Endodermal cell (in vitro differentiated cells): ENCODE results near the gene SYAP1. TPM values are rescaled to one million over a fixed set of nuclear protein-coding genes. Genes with fewer than 3 reads are reported as not detected.
"Not testable (repeated sequence)": the region's sequence is repeated elsewhere in the genome, so short reads cannot be mapped to it uniquely, and the experiment has no call there.

ENCODE experiments used
- DNase-seq: peaks from one replicate; pipeline ENCODE4 v3.0.0-alpha.2; 2017
- H3K27ac ChIP-seq: 2 replicates; pipeline ENCODE4 v1.5.1; 2013; ENCODE audit warnings: mild to moderate bottlenecking, low read depth, low read length, moderate library complexity
- H3K27me3 ChIP-seq: 2 replicates; pipeline ENCODE4 v1.6.1; 2013; ENCODE audit warnings: mild to moderate bottlenecking, low read length, moderate library complexity; ENCODE audit not compliant: insufficient read depth, control insufficient read depth, poor library complexity, severe bottlenecking
- H3K36me3 ChIP-seq: 2 replicates; pipeline ENCODE4 v1.7.0; 2013; ENCODE audit warnings: mild to moderate bottlenecking, low read length, moderate library complexity; ENCODE audit not compliant: control insufficient read depth, insufficient read depth
- H3K4me1 ChIP-seq: one replicate; pipeline ENCODE4 v1.7.0; 2013; ENCODE audit warnings: low read length; ENCODE audit not compliant: control insufficient read depth, insufficient read depth
- H3K4me3 ChIP-seq: 2 replicates; pipeline ENCODE4 v1.5.1; 2013; ENCODE audit warnings: mild to moderate bottlenecking, low read length, moderate library complexity
- H3K9ac ChIP-seq: 2 replicates; pipeline ENCODE4 v1.6.1; 2013; ENCODE audit warnings: mild to moderate bottlenecking, low read length, moderate library complexity; ENCODE audit not compliant: poor library complexity, severe bottlenecking; ENCODE audit errors: extremely low read depth
- H3K9me3 ChIP-seq: 2 replicates; pipeline ENCODE4 v1.6.1; 2013; ENCODE audit warnings: mild to moderate bottlenecking, low read length, moderate library complexity; ENCODE audit not compliant: control insufficient read depth
- H3K27ac Mint-ChIP-seq: 2 replicates; pipeline ENCODE4 v1.8.0; 2020; ENCODE audit warnings: mixed read lengths
- H3K27me3 Mint-ChIP-seq: 2 replicates; pipeline ENCODE4 v1.8.0; 2021; ENCODE audit warnings: mild to moderate bottlenecking, mixed read lengths; ENCODE audit not compliant: insufficient read depth
- H3K36me3 Mint-ChIP-seq: 2 replicates; pipeline ENCODE4 v1.8.0; 2020; ENCODE audit warnings: low read depth, mixed read lengths
- H3K4me1 Mint-ChIP-seq: 2 replicates; pipeline ENCODE4 v1.8.0; 2020; ENCODE audit warnings: mixed read lengths
- H3K4me3 Mint-ChIP-seq: 2 replicates; pipeline ENCODE4 v1.8.0; 2020; ENCODE audit warnings: mild to moderate bottlenecking, moderate library complexity, mixed read lengths
- H3K9me3 Mint-ChIP-seq: 2 replicates; pipeline ENCODE4 v1.8.0; 2020; ENCODE audit warnings: mild to moderate bottlenecking, mixed read lengths
- CTCF ChIP-seq: fragments of 200-600 bp; sonication (generic); conservative IDR thresholded peaks from 2 replicates; pipeline ENCODE4 v1.5.0; 2021; ENCODE audit warnings: antibody characterized with exemption, mild to moderate bottlenecking
- WGBS, 2 experiments: methylation state at CpG; one replicate each; pipeline versions ENCODE4 v1.1.5 to v1.1.7; 2013; ENCODE audit warnings: missing lambda C conversion rate in 2 of 2, mixed read lengths in 1 of 2; ENCODE audit not compliant: insufficient coverage in 1 of 2, insufficient read length in 1 of 2; 5-methylcytosine and 5-hydroxymethylcytosine counted together
- total RNA-seq, 2 donors: library from RNA; stranded (reverse); fragmentation: NEBNext Ultra II Directional in 1 of 2; extraction: Animal tissue kit (Norgen Biotek cat#: 25700) in 1 of 2; gene quantifications; 2 replicates in 1 of 2; 3 replicates in 1 of 2; pipeline ENCODE4 v1.2.1, GENCODE V29; 2021

SYAP1 gene
- total RNA-seq, 2 donors from 2014 or later: 22.4 to 40.6 TPM

DNA sequence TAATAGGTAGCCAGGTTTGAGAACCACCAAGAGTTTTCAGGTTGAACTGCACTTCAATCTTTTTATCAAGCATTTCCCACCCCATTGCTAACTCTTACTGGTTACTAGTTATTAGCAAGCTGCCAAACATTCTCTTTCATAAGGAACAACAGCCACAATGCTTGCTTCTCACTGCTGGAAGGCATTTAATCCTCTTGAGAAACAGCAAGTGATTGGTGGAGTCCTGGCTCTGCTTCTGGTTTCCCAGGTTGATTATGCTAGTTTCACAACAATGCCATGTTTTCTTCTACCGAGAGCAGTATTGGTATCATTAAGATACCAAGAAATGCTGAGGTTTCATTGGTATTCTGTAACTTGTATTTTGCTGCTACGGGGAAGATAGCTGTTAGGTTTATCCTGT lies 34.6 kb downstream of the SYAP1 start:
- WGBS, 2 experiments: 92 to 100% methylated on average over 1 to 2 of the region's 2 CpGs
- peaks cover 9% of the 10 kb centered on the region for H3K4me1 Mint-ChIP-seq
- H3K27ac Mint-ChIP-seq: peak overlapping the region; percentile 52

GRCh38 chrX:16756724-16757123 lies 37.3 kb downstream of the SYAP1 start:
- H3K27ac ChIP-seq: no peak overlapping the region
- Mint-ChIP-seq H3K4me3 (no peak overlapping the region), H3K9me3 (no peaks in the 10 kb centered on the region), H3K27ac (no peak overlapping the region), H3K27me3 (no peaks in the 10 kb centered on the region), H3K4me1 (peaks cover 9% of the 10 kb centered on the region), H3K36me3 (peaks cover 68% of the 10 kb centered on the region)
- H3K9me3 ChIP-seq: no peaks in the 10 kb centered on the region
- no peak overlapping the region for H3K9ac ChIP-seq
- H3K4me1 ChIP-seq: no peaks in the 10 kb centered on the region
- no peaks in the 10 kb centered on the region for H3K27me3 ChIP-seq
- WGBS, 2 experiments: 95 to 100% methylated on average over 1 to 4 of the region's 4 CpGs
- H3K36me3 ChIP-seq: peaks cover 37% of the 10 kb centered on the region
- DNase-seq: no peak
- no peak for TF ChIP-seq CTCF
- no peak overlapping the region for H3K4me3 ChIP-seq

More for the DNA sequence above, 34.6 kb downstream of the SYAP1 start:
- peaks cover 71% of the 10 kb centered on the region for H3K36me3 Mint-ChIP-seq
- TF ChIP-seq CTCF: no peak
- peak; percentile 57 for DNase-seq
- Histone ChIP-seq H3K27me3 (no peaks in the 10 kb centered on the region), H3K36me3 (peaks cover 32% of the 10 kb centered on the region), H3K27ac (no peak overlapping the region), H3K4me1 (no peaks in the 10 kb centered on the region), H3K9me3 (no peaks in the 10 kb centered on the region), H3K9ac (no peak overlapping the region), H3K4me3 (no peak overlapping the region)
- H3K4me3 Mint-ChIP-seq: no peak overlapping the region
- no peaks in the 10 kb centered on the region for H3K9me3 Mint-ChIP-seq
- no peaks in the 10 kb centered on the region for H3K27me3 Mint-ChIP-seq

DNA sequence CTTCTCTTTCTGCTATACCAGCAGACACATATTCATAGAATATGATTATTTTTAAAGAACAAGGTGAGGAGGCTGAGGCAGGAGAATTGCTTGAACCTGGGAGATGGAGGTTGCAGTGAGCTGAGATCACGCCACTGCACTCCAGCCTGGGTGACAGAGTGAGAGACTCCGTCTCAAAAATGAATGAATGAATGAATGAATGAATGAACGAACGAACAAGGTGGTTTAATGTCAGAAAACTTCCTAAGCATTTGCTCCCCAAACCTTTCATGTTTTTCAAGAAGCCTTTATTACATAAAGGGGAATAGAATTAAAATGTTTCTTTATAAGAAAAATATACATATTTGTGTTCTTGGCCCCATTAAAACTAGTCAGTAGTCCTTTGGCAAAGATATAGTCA lies 42.1 kb downstream of the SYAP1 start:
- not testable (repeated sequence) for H3K4me3 ChIP-seq, H3K4me1 Mint-ChIP-seq, H3K4me1 ChIP-seq, H3K9me3 Mint-ChIP-seq, H3K9ac ChIP-seq, H3K27ac Mint-ChIP-seq, H3K27ac ChIP-seq, H3K9me3 ChIP-seq, DNase-seq, H3K27me3 Mint-ChIP-seq, H3K27me3 ChIP-seq, H3K4me3 Mint-ChIP-seq
- H3K36me3 ChIP-seq: peaks cover 20% of the 10 kb centered on the region
- 92% methylated on average over 2 of the region's 4 CpGs; no CpG with 5 or more reads in 1 of the 2 experiments for WGBS, 2 experiments
- H3K36me3 Mint-ChIP-seq: peaks cover 34% of the 10 kb centered on the region

- peaks cover 13% of the 10 kb centered on the region for H3K36me3 ChIP-seq
- no peak overlapping the region for H3K9ac ChIP-seq
- Mint-ChIP-seq H3K36me3 (peaks cover 26% of the 10 kb centered on the region), H3K4me3 (no peak overlapping the region), H3K4me1 (no peaks in the 10 kb centered on the region), H3K9me3 (no peaks in the 10 kb centered on the region), H3K27me3 (no peaks in the 10 kb centered on the region), H3K27ac (peak overlapping the region; percentile 69)
- H3K9me3 ChIP-seq: no peaks in the 10 kb centered on the region
- no peaks in the 10 kb centered on the region for H3K27me3 ChIP-seq
- 100% methylated on average over 1 of the region's 1 CpG; no CpG with 5 or more reads in 1 of the 2 experiments for WGBS, 2 experiments
- H3K27ac ChIP-seq: no peak overlapping the region
- TF ChIP-seq CTCF: no peak
- H3K4me3 ChIP-seq: no peak overlapping the region
- H3K4me1 ChIP-seq: no peaks in the 10 kb centered on the region
- DNase-seq: no peak
Observed at GRCh38 chrX:16762579-16762978, 43.2 kb downstream of the SYAP1 start.
